Heart left ventricle (tissue), 16 donors: ENCODE data around the gene HMGCS2. TPM values are rescaled to one million over a fixed set of nuclear protein-coding genes. Genes with fewer than 3 reads are reported as not detected.
A peak's percentile ranks its signal among the peaks of the same experiment; 100 is the strongest.

ENCODE experiments used
- ATAC-seq, 4 donors: fragments of 200-7000 bp; cut with Tn5 transposase; one replicate each; pipeline ENCODE4 v1.9.1; 2020 to 2022; ENCODE audit warnings: moderate library complexity in 4 of 4, mild to moderate bottlenecking in 3 of 4, moderate number of reproducible peaks in 1 of 4
- DNase-seq, 5 donors: peaks; one replicate each; pipeline ENCODE4 v3.0.0-alpha.2; 2020
- H3K27ac ChIP-seq, 12 donors: fragments of 200-600 bp; sonication (generic) in 4 of 12; one replicate each; pipeline versions ENCODE4 v1.5.0 to v1.8.0; 2016 to 2022; ENCODE audit warnings: mild to moderate bottlenecking in 2 of 12
- H3K27me3 ChIP-seq, 9 donors: fragments of 200-600 bp; sonication (generic) in 2 of 9; one replicate each; pipeline versions ENCODE4 v1.5.1 to v1.8.0; 2016 to 2022; ENCODE audit warnings: mild to moderate bottlenecking in 3 of 9
- H3K36me3 ChIP-seq, 9 donors: fragments of 200-600 bp; sonication (generic) in 2 of 9; one replicate each; pipeline versions ENCODE4 v1.5.0 to v1.8.0; 2018 to 2022; ENCODE audit warnings: mild to moderate bottlenecking in 2 of 9
- H3K4me1 ChIP-seq, 12 donors: fragments of 200-600 bp; sonication (generic) in 4 of 12; one replicate each; pipeline versions ENCODE4 v1.5.0 to v1.8.0; 2016 to 2022; ENCODE audit warnings: mild to moderate bottlenecking in 3 of 12
- H3K4me3 ChIP-seq, 12 donors: fragments of 200-600 bp; sonication (generic) in 4 of 12; one replicate each; pipeline versions ENCODE4 v1.5.0 to v1.8.0; 2017 to 2022; ENCODE audit warnings: mild to moderate bottlenecking in 9 of 12, moderate library complexity in 4 of 12
- H3K9me3 ChIP-seq, 12 donors: fragments of 200-600 bp; sonication (generic) in 4 of 12; one replicate each; pipeline versions ENCODE4 v1.5.0 to v1.8.0; 2016 to 2022; ENCODE audit warnings: mild to moderate bottlenecking in 1 of 12
- POLR2A ChIP-seq, 2 donors: fragments of 450-650 bp; IDR thresholded peaks; one replicate each; pipeline ENCODE4 v1.6.1; 2017; ENCODE audit warnings: antibody characterized with exemption in 2 of 2, mild to moderate bottlenecking in 2 of 2, moderate library complexity in 2 of 2
- WGBS, 4 donors: extraction: QIAGEN DNeasy Blood & Tissue Kit in 2 of 4; methylation state at CpG; one replicate each; pipeline versions ENCODE4 v1.1.5 to v1.1.7; 2013 to 2018; 5-methylcytosine and 5-hydroxymethylcytosine counted together
- intact Hi-C, 10 donors: fragments of 100-400 bp; cut with DNase I; formaldehyde crosslinking; loops; one replicate each; pipeline versions ENCODE4 v1.11.1 to v1.14.2; 2022
- polyA plus RNA-seq, 2 donors: library from polyadenylated mRNA; stranded (reverse); fragments of 200-250 nt; gene quantifications; one replicate each; pipeline ENCODE4 v1.2.3, GENCODE V29; 2013
- total RNA-seq, 9 donors: library from RNA; depleted of rRNA in 2 of 9; stranded (reverse); fragments of >200 nt in 2 of 9; fragmentation: NEBNext Ultra II Directional in 3 of 9; extraction: Animal tissue kit (Norgen Biotek cat#: 25700) in 3 of 9; gene quantifications; one replicate each; pipeline versions ENCODE4 v1.1.0 to v1.2.4, GENCODE V29; 2016 to 2023
- TF ChIP-seq, protein P1 (sequence below), 12 donors: fragments of 200-600 bp; sonication (generic) in 4 of 12; IDR thresholded peaks; one replicate each; pipeline versions ENCODE4 v1.5.0 to v1.8.0; 2018 to 2022; ENCODE audit warnings: antibody characterized with exemption in 12 of 12, mild to moderate bottlenecking in 5 of 12
- donor health status: ischemic (EF 13 %, LVEDD 7.1; RV severe dilation, severe dysfunction).
- donor health status: healthy with polysubstance abuse.
- donor health status: DM: no; HTN: yes; CAD: no.
- donor health status: DM: no; HTN: no; CAD: no.
- donor health status: ischemic (EF 25% LVEDD 6.9; RV normal size, moderate dysfunction).
- donor health status: ischemic (EF 25% LVEDD 5.7; RV mildly dilated, moderate dysfunction).
- donor health status: healthy.
- donor health status: DM: yes; HTN: yes; CAD: no.
- donor health status: ischemic (EF 35%, LVEDD 5.7; RV mildly dilated, moderate dysfunction).
- donor health status: nonischemic (EF 11% LVEDD 7.7; RV severe dilation, severe dysfunction).
- donor health status: DM: yes; HTN: yes; CAD: no.
- donor health status: PGD.
- donor health status: ischemic (EF 29% LVEDD 5.4; RV normal size, mild dysfunction).
- donor health status: nonischemic (EF 23%, LVEDD 6.1; RV moderate dilation, normal function).

The HMGCS2 gene
- total and polyA plus RNA-seq, 11 donors = 0.42 to 504 (median 15.5) TPM

- intact Hi-C loops = no loop called here
- ATAC-seq = no peak
Observed at GRCh38 chr1:119781434-119782210, 12.9 kb upstream of the HMGCS2 start.

DNA sequence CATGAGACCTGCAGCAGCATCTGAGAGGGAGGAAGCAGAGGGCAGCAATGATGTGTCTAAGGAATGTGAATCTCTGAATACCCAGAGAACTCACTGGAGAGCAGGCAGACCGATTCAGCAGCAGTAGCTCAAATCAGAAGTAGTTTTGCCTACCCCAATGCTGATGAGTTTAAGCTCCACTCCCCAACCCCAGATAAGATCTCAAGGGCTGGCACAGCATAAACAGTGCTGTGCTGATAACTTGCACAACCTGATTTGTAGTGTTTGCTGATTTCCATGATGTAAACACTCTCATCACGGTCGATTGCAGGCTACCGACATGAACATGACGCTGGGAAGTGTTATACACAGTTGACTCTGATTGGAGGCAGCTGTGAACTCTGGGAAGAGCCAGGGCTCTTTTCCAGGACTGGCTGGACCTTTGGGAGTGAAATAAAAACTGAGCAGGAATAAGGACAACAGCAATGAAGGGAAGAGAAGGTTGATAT is 11.2 kb upstream of the HMGCS2 start:
- DNase-seq (peak in 1 of 5 donors; percentile 40), ATAC-seq (peak; percentile 37 to 74 (median 64))

More at GRCh38 chr1:119781434-119782210, 12.9 kb upstream of the HMGCS2 start:
- no peaks in the 10 kb centered on the region for H3K9me3 ChIP-seq
- no peaks in the 10 kb centered on the region for H3K27me3 ChIP-seq
- no peak overlapping the region for H3K4me3 ChIP-seq
- 83 to 95% (median 89%) methylated on average over 11 of the region's 11 CpGs for whole genome bisulfite sequencing, 4 donors
- no peak overlapping the region for H3K27ac ChIP-seq
- H3K36me3 ChIP-seq = no peaks in the 10 kb centered on the region
- TF ChIP-seq POLR2A (IDR thresholded peaks at IDR 0.05) = no peak
- TF ChIP-seq, protein P1, sequence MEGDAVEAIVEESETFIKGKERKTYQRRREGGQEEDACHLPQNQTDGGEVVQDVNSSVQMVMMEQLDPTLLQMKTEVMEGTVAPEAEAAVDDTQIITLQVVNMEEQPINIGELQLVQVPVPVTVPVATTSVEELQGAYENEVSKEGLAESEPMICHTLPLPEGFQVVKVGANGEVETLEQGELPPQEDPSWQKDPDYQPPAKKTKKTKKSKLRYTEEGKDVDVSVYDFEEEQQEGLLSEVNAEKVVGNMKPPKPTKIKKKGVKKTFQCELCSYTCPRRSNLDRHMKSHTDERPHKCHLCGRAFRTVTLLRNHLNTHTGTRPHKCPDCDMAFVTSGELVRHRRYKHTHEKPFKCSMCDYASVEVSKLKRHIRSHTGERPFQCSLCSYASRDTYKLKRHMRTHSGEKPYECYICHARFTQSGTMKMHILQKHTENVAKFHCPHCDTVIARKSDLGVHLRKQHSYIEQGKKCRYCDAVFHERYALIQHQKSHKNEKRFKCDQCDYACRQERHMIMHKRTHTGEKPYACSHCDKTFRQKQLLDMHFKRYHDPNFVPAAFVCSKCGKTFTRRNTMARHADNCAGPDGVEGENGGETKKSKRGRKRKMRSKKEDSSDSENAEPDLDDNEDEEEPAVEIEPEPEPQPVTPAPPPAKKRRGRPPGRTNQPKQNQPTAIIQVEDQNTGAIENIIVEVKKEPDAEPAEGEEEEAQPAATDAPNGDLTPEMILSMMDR (IDR thresholded peaks at IDR 0.05) = no peak
- peaks cover 0 to 10% (median 0%) of the 10 kb centered on the region in 12 donors for H3K4me1 ChIP-seq
- no peak for DNase-seq

DNA sequence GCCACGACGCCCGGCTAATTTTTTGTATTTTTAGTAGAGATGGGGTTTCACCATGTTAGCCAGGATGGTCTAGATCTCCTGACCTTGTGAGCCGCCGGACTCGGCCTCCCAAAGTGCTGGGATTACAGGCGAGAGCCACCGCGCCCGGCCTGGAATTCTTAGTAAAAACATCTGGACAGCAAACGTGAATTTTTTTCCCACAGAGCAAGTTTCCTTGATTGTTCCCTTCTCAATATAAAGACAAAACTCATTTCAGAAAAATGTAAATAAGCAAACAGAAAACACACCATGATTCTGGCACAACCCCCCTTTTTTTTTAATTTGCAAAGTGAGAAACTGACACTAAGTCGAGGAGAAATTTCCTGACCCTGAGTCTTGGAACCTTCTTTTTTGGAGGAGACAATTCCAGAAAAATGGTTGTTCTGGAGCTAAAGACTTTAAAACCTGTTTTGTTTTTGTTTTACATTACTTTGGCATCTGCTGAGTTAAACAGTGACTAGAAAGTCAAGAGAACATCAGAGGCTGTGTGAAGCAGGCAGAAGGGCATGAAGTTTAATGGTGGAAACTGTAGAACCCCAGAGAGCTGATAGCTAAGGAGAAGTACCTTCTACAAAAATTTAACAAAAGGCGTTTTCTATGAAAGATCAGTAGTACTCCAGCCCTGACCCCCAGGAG is 10.3 kb upstream of the HMGCS2 start:
- Histone ChIP-seq H3K27me3 (no peaks in the 10 kb centered on the region), H3K4me3 (no peak overlapping the region), H3K4me1 (peaks cover 0 to 10% (median 3%) of the 10 kb centered on the region in 12 donors), H3K36me3 (no peaks in the 10 kb centered on the region), H3K9me3 (no peaks in the 10 kb centered on the region), H3K27ac (no peak overlapping the region)
- ATAC-seq (no peak), DNase-seq (no peak)
- 90 to 95% (median 92%) methylated on average over 13 of the region's 13 CpGs for WGBS, 4 donors
- intact Hi-C loops = no loop called here
- TF ChIP-seq POLR2A (IDR thresholded peaks at IDR 0.05) = no peak
- TF ChIP-seq, protein P1 (IDR thresholded peaks at IDR 0.05) = no peak

More for the DNA sequence above, 11.2 kb upstream of the HMGCS2 start:
- intact Hi-C loops = no loop called here
- Histone ChIP-seq H3K36me3 (no peaks in the 10 kb centered on the region), H3K27me3 (no peaks in the 10 kb centered on the region), H3K27ac (peak overlapping the region in 2 of 12 donors; percentile 23 to 53), H3K9me3 (no peaks in the 10 kb centered on the region), H3K4me1 (peaks cover 0 to 10% (median 0%) of the 10 kb centered on the region in 12 donors), H3K4me3 (peak overlapping the region in 5 of 12 donors; percentile 8 to 48 (median 34))
- TF ChIP-seq, protein P1 (IDR thresholded peaks at IDR 0.05) = no peak
- TF ChIP-seq POLR2A (IDR thresholded peaks at IDR 0.05) = no peak
- WGBS, 4 donors = 1 to 15% (median 5%) methylated on average over 5 of the region's 5 CpGs

DNA sequence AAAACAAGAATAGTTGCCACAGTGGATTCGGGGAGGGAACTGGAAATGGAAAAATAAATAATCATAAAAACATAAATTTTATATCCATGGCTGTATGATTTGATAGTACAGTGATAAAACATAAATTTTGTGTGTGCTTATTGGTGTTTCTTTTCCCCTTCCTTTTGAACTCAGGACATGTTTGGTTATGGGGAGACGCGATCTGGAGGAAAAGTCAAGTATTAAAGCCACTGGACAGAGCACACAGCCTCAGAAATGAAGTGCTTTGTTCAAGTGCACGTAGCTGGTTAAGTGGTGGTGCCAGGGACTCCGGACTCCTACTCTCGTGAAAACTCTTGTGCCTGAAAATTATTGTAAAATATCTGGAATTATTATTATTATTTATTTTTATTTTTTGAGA is 9.7 kb upstream of the HMGCS2 start:
- Histone ChIP-seq H3K27me3 (no peaks in the 10 kb centered on the region), H3K4me1 (peaks cover 0 to 14% (median 5%) of the 10 kb centered on the region in 12 donors), H3K36me3 (no peaks in the 10 kb centered on the region), H3K4me3 (no peak overlapping the region), H3K9me3 (no peaks in the 10 kb centered on the region), H3K27ac (no peak overlapping the region)
- 93 to 96% (median 94%) methylated on average over 6 of the region's 6 CpGs for WGBS, 4 donors
- intact Hi-C loops = no loop called here
- TF ChIP-seq POLR2A (IDR thresholded peaks at IDR 0.05) = no peak
- TF ChIP-seq, protein P1 (IDR thresholded peaks at IDR 0.05) = no peak
- DNase-seq (no peak), ATAC-seq (no peak)
